Left ventricle myocardium superior (tissue), 1 donor: Measurements from ENCODE around the gene ABCG2. TPM values are rescaled to one million over a fixed set of nuclear protein-coding genes. Genes with fewer than 3 reads are reported as not detected.

Experiments used
- ATAC-seq: fragments of 200-7000 bp; cut with Tn5 transposase; one replicate; pipeline ENCODE4 v1.9.1; 2020; ENCODE audit warnings: mild to moderate bottlenecking, moderate library complexity
- DNase-seq: peaks from one replicate; pipeline ENCODE4 v3.0.0-alpha.2; 2020
- intact Hi-C: fragments of 100-400 bp; cut with micrococcal nuclease; formaldehyde crosslinking; loops from one replicate; pipeline ENCODE4 v1.11.0; 2022
- total RNA-seq: library from RNA; stranded (reverse); fragmentation: NEBNext Ultra II Directional; extraction: Animal tissue kit (Norgen Biotek cat#: 25700); gene quantifications from one replicate; pipeline ENCODE4 v1.2.1, GENCODE V29; 2021
- donor health status: DM: no; HTN: yes; CAD: no; lungs with severe emphysema.

ABCG2 gene
- total RNA-seq, 1 donor from 2014 or later, result 0.97 TPM

GRCh38 chr4:88091378-88091777, 67.1 kb downstream of the ABCG2 start:
- ATAC-seq (peak; percentile 29), DNase-seq (no peak)
- intact Hi-C loops, result no loop called here

GRCh38 chr4:88090898-88091297, 67.5 kb downstream of the ABCG2 start:
- intact Hi-C loops, result no loop called here
- DNase-seq (no peak), ATAC-seq (peak; percentile 51)

GRCh38 chr4:88087004-88087403, 71.4 kb downstream of the ABCG2 start:
- DNase-seq, result no peak
- intact Hi-C loops, result no loop called here

GRCh38 chr4:88080626-88081025, 77.8 kb downstream of the ABCG2 start:
- intact Hi-C loops, result no loop called here
- no peak for DNase-seq
- ATAC-seq, result no peak

More at GRCh38 chr4:88087004-88087403, 71.4 kb downstream of the ABCG2 start:
- no peak for ATAC-seq

- no peak for ATAC-seq
- intact Hi-C loops, result no loop called here
Observed at GRCh38 chr4:88078579-88078978, 79.9 kb downstream of the ABCG2 start.

GRCh38 chr4:88077911-88078524, 80.4 kb downstream of the ABCG2 start:
- intact Hi-C loops, result no loop called here

More at GRCh38 chr4:88078579-88078978, 79.9 kb downstream of the ABCG2 start:
- no peak for DNase-seq

GRCh38 chr4:88075336-88075735, 83.1 kb downstream of the ABCG2 start:
- ATAC-seq (no peak), DNase-seq (no peak)
- intact Hi-C loops, result no loop called here

More at GRCh38 chr4:88077911-88078524, 80.4 kb downstream of the ABCG2 start:
- no peak for DNase-seq
- no peak for ATAC-seq

GRCh38 chr4:88070031-88070430, 88.4 kb downstream of the ABCG2 start:
- ATAC-seq, result no peak
- no peak for DNase-seq
- intact Hi-C loops, result no loop called here

GRCh38 chr4:88064410-88064809, 94.0 kb downstream of the ABCG2 start:
- ATAC-seq (no peak), DNase-seq (no peak)
- intact Hi-C loops, result no loop called here

GRCh38 chr4:88063634-88064296, 94.7 kb downstream of the ABCG2 start:
- DNase-seq, result no peak

GRCh38 chr4:88062843-88063242, 95.6 kb downstream of the ABCG2 start:
- intact Hi-C loops, result no loop called here
- DNase-seq, result no peak
- ATAC-seq, result no peak

More at GRCh38 chr4:88063634-88064296, 94.7 kb downstream of the ABCG2 start:
- intact Hi-C loops, result no loop called here
- ATAC-seq, result no peak

GRCh38 chr4:88062311-88062710, 96.1 kb downstream of the ABCG2 start:
- intact Hi-C loops, result no loop called here
- no peak for DNase-seq
- ATAC-seq, result no peak

- DNase-seq, result no peak
- intact Hi-C loops, result no loop called here
- ATAC-seq, result no peak
Observed at GRCh38 chr4:88060431-88060830, 98.0 kb downstream of the ABCG2 start.

GRCh38 chr4:88059766-88060165, 98.7 kb downstream of the ABCG2 start:
- ATAC-seq (no peak), DNase-seq (no peak)
- intact Hi-C loops, result no loop called here

- DNase-seq (no peak), ATAC-seq (no peak)
- intact Hi-C loops, result no loop called here
Observed at GRCh38 chr4:88058295-88058694, 100.1 kb downstream of the ABCG2 start.

GRCh38 chr4:88054901-88055300, 103.5 kb downstream of the ABCG2 start:
- peak; percentile 71 for ATAC-seq
- intact Hi-C loops, result no loop called here
- no peak for DNase-seq

GRCh38 chr4:88054229-88054628, 104.2 kb downstream of the ABCG2 start:
- intact Hi-C loops, result no loop called here
- DNase-seq, result no peak
- ATAC-seq, result no peak

- intact Hi-C loops, result no loop called here
- DNase-seq (no peak), ATAC-seq (no peak)
Observed at GRCh38 chr4:88045021-88045420, 113.4 kb downstream of the ABCG2 start.

- intact Hi-C loops, result no loop called here
- DNase-seq, result no peak
- ATAC-seq, result no peak
Observed at GRCh38 chr4:88043586-88044340, 114.7 kb downstream of the ABCG2 start.

- intact Hi-C loops, result no loop called here
- peak; percentile 17 for ATAC-seq
Observed at GRCh38 chr4:88043001-88043400, 115.4 kb downstream of the ABCG2 start.

More at GRCh38 chr4:88043001-88043400, 115.4 kb downstream of the ABCG2 start:
- no peak for DNase-seq
